HepG2 (cell line): Measurements from ENCODE around the gene TMEM107. TPM values are rescaled to one million over a fixed set of nuclear protein-coding genes. Genes with fewer than 3 reads are reported as not detected.

Experiments used
- CREB1 ChIP-seq, 2 experiments: fragments of 450-650 bp in 1 of 2; IDR thresholded peaks; 2 replicates each; pipeline ENCODE4 v1.6.1; 2016 to 2017; ENCODE audit warnings: control low read depth in 1 of 2, mild to moderate bottlenecking in 1 of 2, missing compliant biosample characterization in 1 of 2, missing genetic modification characterization in 1 of 2
- DBP ChIP-seq: sonication (generic); formaldehyde crosslinking; IDR thresholded peaks from 2 replicates; pipeline ENCODE4 v1.4.0; 2020; ENCODE audit warnings: missing genetic modification reagents; ENCODE audit errors: not compliant biosample characterization
- DMTF1 ChIP-seq: sonication (generic); formaldehyde crosslinking; IDR thresholded peaks from 2 replicates; pipeline ENCODE4 v1.4.0; 2020; ENCODE audit warnings: mild to moderate bottlenecking, missing genetic modification reagents
- E2F2 ChIP-seq: sonication (generic); formaldehyde crosslinking; IDR thresholded peaks from 2 replicates; pipeline ENCODE4 v1.4.0; 2020; ENCODE audit warnings: missing genetic modification reagents, borderline replicate concordance
- KDM1A ChIP-seq: IDR thresholded peaks from 2 replicates; pipeline ENCODE4 v1.6.1; 2016; ENCODE audit warnings: missing compliant biosample characterization
- MATR3 ChIP-seq: sonication (generic); formaldehyde crosslinking; IDR thresholded peaks from 2 replicates; pipeline ENCODE4 v1.4.0; 2020; ENCODE audit warnings: missing genetic modification reagents
- MEF2D ChIP-seq: sonication (generic); formaldehyde crosslinking; IDR thresholded peaks from 2 replicates; pipeline ENCODE4 v1.5.1; 2020; ENCODE audit warnings: mild to moderate bottlenecking, missing genetic modification reagents
- REL ChIP-seq: sonication (generic); formaldehyde crosslinking; conservative IDR thresholded peaks from 2 replicates; pipeline ENCODE4 v1.8.0; 2022; ENCODE audit warnings: mild to moderate bottlenecking, missing genetic modification reagents, moderate library complexity
- SNAI1 ChIP-seq: sonication (generic); formaldehyde crosslinking; IDR thresholded peaks from 2 replicates; pipeline ENCODE4 v1.5.0; 2020; ENCODE audit warnings: mild to moderate bottlenecking, missing genetic modification reagents, borderline replicate concordance
- WIZ ChIP-seq: sonication (generic); formaldehyde crosslinking; IDR thresholded peaks from 2 replicates; pipeline ENCODE4 v1.5.1; 2020; ENCODE audit warnings: mild to moderate bottlenecking, missing genetic modification reagents
- ZNF367 ChIP-seq: sonication (generic); formaldehyde crosslinking; IDR thresholded peaks from 2 replicates; pipeline ENCODE4 v1.4.0; 2020; ENCODE audit warnings: missing genetic modification reagents, borderline replicate concordance
- ZNF557 ChIP-seq: sonication (generic); formaldehyde crosslinking; IDR thresholded peaks from 2 replicates; pipeline ENCODE4 v1.4.0; 2020; ENCODE audit warnings: missing genetic modification reagents
- polyA plus RNA-seq, 8 experiments: library from polyadenylated mRNA; depleted of rRNA in 3 of 8; stranded (reverse) in 7 of 8; unstranded in 1 of 8; fragments of >200 nt; fragmentation: Illumina TruSeq in 4 of 8; extraction: Trizol in 4 of 8; gene quantifications; 2 replicates each; pipeline versions ENCODE4 v1.2.1 to v1.2.3, GENCODE V29; 2011 to 2016; ENCODE audit warnings: low read depth in 4 of 8, missing spikeins in 1 of 8, mixed read lengths in 1 of 8; ENCODE audit not compliant: insufficient read depth in 1 of 8
- total RNA-seq, 5 experiments: library from RNA; depleted of rRNA; stranded (reverse); fragments of >200 nt; fragmentation: Illumina TruSeq; extraction: Trizol; gene quantifications; 2 replicates each; pipeline ENCODE4 v1.2.3, GENCODE V29; 2016; ENCODE audit warnings: low read depth in 1 of 5
- TF ChIP-seq, protein P1 (sequence below): sonication (generic); formaldehyde crosslinking; IDR thresholded peaks from 2 replicates; pipeline ENCODE4 v1.8.1; 2023; ENCODE audit warnings: missing genetic modification reagents, inconsistent platforms, borderline replicate concordance
- TF ChIP-seq, protein P2 (sequence below): sonication (generic); formaldehyde crosslinking; conservative IDR thresholded peaks from 2 replicates; pipeline ENCODE4 v1.5.0; 2020; ENCODE audit warnings: missing genetic modification reagents
- TF ChIP-seq, protein P3 (sequence below): sonication (generic); formaldehyde crosslinking; IDR thresholded peaks from 2 replicates; pipeline ENCODE4 v1.9.0; 2021; ENCODE audit warnings: missing genetic modification reagents, mild to moderate bottlenecking, borderline replicate concordance

Gene TMEM107
- total and polyA plus RNA-seq, 2 of the 13 experiments (the other 11 are each of a cell fraction or from before 2014, with no cell fraction given) = 7.2 to 15.3 TPM

DNA sequence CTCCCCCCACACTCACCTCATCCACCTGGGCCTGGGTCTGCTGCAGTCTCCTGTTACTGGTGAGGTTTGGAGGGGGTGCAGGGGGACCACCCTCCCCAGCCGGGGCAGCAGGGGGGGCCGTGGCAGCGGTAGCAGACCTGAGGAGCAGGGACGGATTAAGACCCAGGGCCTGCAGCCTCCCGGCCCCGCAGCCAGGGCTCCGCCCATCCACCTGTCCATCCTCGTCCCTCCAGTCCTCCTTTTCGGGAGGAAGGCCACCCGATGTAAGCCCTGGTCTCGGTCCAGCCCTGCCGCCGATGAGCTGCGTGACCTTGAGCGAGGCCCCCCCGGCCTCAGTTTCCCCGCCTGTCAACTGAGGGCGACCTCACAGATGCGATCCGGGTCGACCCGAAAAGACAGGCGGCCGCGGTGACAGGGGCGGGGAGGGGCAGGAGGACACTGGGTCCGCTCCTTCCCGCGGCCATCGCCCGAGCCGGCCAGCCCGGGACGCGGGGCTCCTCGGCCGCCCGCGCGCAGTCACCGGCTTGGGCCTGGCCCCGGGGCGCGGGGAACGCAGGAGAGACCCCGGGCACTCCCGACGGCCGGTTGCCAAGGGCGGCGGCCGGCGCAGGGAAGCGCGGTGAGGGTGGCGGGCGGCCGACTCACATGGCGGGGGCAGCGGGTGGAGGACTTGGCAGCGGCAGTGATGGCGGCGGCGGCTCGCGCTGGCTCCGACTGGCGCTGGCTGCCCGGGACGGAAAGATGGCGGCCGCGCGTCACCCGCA is 13.8 kb downstream of the TMEM107 start, which contains the start of gene VAMP2 (continued):
- TF ChIP-seq DMTF1 (peak; percentile 88; the same call in 1 of the 2 replicates), WIZ (CRISPR knock-in tag) (no peak), ZNF367 (CRISPR knock-in tag) (no peak), DBP (no peak), MATR3 (CRISPR knock-in tag) (no peak), SNAI1 (CRISPR knock-in tag) (no peak), ZNF557 (CRISPR knock-in tag) (no peak), MEF2D (no peak), CREB1 (IDR thresholded peaks at IDR 0.05) (no peak), CREB1 (CRISPR knock-in tag; IDR thresholded peaks at IDR 0.05) (no peak), E2F2 (CRISPR knock-in tag) (0 out of 2 replicates have a peak, but pooled peaks have one; percentile 6), KDM1A (CRISPR knock-in tag) (no peak), REL (CRISPR knock-in tag) (no peak)
- TF ChIP-seq, protein P1, sequence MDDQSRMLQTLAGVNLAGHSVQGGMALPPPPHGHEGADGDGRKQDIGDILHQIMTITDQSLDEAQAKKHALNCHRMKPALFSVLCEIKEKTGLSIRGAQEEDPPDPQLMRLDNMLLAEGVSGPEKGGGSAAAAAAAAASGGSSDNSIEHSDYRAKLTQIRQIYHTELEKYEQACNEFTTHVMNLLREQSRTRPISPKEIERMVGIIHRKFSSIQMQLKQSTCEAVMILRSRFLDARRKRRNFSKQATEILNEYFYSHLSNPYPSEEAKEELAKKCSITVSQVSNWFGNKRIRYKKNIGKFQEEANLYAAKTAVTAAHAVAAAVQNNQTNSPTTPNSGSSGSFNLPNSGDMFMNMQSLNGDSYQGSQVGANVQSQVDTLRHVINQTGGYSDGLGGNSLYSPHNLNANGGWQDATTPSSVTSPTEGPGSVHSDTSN = no peak
- TF ChIP-seq, protein P2, sequence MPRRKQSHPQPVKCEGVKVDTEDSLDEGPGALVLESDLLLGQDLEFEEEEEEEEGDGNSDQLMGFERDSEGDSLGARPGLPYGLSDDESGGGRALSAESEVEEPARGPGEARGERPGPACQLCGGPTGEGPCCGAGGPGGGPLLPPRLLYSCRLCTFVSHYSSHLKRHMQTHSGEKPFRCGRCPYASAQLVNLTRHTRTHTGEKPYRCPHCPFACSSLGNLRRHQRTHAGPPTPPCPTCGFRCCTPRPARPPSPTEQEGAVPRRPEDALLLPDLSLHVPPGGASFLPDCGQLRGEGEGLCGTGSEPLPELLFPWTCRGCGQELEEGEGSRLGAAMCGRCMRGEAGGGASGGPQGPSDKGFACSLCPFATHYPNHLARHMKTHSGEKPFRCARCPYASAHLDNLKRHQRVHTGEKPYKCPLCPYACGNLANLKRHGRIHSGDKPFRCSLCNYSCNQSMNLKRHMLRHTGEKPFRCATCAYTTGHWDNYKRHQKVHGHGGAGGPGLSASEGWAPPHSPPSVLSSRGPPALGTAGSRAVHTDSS = 0 out of 2 replicates have a peak, but pooled peaks have one; percentile 73
- TF ChIP-seq, protein P3, sequence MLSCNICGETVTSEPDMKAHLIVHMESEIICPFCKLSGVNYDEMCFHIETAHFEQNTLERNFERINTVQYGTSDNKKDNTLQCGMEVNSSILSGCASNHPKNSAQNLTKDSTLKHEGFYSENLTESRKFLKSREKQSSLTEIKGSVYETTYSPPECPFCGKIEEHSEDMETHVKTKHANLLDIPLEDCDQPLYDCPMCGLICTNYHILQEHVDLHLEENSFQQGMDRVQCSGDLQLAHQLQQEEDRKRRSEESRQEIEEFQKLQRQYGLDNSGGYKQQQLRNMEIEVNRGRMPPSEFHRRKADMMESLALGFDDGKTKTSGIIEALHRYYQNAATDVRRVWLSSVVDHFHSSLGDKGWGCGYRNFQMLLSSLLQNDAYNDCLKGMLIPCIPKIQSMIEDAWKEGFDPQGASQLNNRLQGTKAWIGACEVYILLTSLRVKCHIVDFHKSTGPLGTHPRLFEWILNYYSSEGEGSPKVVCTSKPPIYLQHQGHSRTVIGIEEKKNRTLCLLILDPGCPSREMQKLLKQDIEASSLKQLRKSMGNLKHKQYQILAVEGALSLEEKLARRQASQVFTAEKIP (CRISPR knock-in tag) = no peak
